Endothelial cell of umbilical vein (primary cell): ENCODE measurements around the gene PCGF2.

ENCODE experiments used
- JUN ChIP-seq: IDR thresholded peaks from 2 replicates; pipeline ENCODE4 v1.6.1; 2011; ENCODE audit warnings: borderline replicate concordance, low read depth; ENCODE audit not compliant: insufficient read length, insufficient read depth
- POLR2A ChIP-seq: IDR thresholded peaks from 2 replicates; pipeline ENCODE4 v1.6.1; 2012; ENCODE audit warnings: low read depth, mild to moderate bottlenecking, control low read depth, low read length

DNA sequence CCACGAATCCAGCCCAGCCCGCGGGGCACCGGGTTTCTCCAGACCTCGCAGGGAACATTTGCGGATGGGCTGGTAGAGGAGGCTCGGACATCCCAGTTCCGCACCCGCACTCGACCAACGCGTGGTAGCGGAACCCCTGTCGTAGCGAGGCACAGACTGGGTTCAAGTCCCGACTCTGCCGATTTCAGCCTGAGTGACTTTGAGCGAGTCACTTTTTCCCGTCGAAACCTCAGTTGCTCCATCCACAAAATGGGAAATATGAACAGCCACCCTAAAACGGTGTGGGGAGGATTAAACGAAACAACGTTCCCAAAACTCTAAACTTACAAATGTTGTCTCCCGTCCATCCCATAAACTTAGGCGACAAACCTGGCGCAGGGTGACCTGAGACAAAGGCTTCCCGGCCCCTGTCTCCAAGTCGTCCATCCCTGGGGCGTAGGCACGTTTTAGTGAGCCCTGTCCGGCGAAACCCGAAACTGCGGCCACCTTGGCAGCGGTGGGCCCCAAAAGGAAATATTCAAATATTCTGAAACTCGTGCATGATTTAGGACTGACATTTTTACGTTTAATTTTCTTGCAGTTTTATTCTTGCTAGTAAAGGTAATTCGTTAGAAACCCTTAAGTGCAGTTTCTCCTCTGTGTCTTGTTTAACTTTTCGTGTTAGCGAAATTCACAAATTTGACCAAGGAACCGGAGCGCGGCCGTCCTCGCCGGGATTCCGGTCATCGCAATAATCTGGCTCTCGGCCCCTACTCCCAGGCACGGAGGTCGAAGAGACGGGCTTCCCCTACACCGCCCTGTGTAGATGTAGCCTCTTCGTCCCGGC is 45.0 kb downstream of the PCGF2 start:
- TF ChIP-seq JUN (no peak), POLR2A (no peak)
